Epithelial cell of esophagus (primary cell): ENCODE data around the gene STUM.

Experiments used
- DNase-seq: peaks from one replicate; pipeline ENCODE4 v3.0.0; 2010; ENCODE audit warnings: low read depth
- H3K4me3 ChIP-seq: 2 replicates; pipeline ENCODE4 v1.5.1; 2011; ENCODE audit warnings: mild to moderate bottlenecking, low read length, control low read depth
- CTCF ChIP-seq: IDR thresholded peaks from 2 replicates; pipeline ENCODE4 v1.5.1; 2011; ENCODE audit warnings: low read depth, mild to moderate bottlenecking, low read length, control low read depth, inconsistent platforms; ENCODE audit not compliant: insufficient read depth; ENCODE audit errors: missing control alignments

The STUM gene

GRCh38 chr1:226604560-226605317 is 56.2 kb downstream of the STUM start:
- DNase-seq: no peak
- no peak overlapping the region for H3K4me3 ChIP-seq
- no peak for TF ChIP-seq CTCF

DNA sequence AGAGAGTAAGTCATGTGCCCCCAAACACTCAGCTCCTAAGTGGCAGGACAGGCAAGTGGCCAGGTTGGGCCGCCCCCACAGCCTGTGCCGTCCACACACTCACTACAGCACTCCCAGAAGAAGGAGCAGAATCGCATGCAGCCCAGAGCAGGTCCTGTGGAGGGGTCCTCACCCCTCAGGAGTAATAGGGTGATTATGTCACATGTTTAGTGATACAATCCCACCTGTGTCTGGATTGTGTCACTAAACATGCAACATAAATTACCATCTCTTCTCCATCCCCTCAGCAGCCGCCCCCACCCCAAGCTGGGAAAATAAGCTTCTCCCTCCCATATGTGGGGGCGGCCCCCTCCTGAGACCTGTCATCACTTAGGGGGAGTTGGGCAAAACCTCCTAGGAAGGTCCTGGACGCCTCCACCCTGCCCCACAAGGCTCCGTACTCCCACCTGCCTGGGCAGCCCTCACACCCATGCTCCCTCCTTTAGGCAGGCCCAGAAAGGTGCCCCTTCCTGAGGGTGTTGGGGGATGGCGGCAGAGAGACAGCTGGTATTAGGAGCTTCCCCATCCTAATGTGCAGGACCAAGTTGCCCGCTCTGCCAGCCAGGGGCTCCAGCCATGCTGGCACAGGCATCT is 56.9 kb downstream of the STUM start:
- no peak overlapping the region for H3K4me3 ChIP-seq
- DNase-seq: no peak
- no peak for TF ChIP-seq CTCF

DNA sequence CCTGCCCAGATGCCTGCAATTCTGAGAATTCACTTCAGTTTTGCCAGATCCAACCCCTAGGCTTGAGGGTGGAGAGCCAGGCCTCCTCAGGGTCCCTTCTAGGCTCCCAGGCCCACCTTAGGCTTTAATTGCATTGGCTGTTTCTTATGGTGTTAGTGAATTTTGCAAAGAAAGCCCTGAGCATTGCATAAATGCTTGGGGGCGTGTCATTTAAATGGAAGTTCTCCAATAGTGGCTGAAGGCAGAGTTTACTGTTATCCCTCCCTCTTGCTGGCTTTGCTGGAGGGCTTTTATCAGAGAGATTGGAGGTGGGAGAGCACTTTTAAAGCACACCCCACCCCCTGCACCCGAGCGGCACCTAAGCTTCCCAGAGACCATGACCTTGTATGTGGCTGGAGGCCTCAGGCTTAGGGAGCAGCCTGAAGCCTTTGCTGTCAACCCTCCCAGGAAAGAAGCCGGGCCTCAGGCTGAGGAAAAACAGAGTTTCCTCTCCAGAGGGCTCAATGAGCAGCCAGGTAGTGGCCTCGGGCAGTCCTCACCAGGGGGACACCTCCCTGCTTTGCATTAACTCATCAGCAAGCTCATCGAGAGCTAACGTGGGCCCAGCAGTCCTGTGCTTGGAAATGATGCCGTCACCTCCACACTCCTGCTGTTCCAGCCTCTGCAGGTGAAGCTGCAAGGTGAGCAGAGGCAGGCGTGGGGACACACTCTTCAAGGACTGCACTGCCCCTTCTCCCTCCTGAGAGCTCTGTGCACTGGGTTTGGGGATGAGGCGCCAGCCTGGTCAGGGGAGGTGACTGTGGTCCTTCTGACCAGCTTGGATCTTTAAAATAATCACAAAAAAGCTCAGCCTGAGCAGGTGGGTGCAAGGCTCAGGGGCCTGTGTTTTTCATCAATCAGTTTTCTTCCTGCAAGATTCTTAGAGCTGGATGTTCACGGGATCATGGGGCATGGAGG is 58.0 kb downstream of the STUM start:
- no peak overlapping the region for H3K4me3 ChIP-seq
- TF ChIP-seq CTCF: no peak
- no peak for DNase-seq

DNA sequence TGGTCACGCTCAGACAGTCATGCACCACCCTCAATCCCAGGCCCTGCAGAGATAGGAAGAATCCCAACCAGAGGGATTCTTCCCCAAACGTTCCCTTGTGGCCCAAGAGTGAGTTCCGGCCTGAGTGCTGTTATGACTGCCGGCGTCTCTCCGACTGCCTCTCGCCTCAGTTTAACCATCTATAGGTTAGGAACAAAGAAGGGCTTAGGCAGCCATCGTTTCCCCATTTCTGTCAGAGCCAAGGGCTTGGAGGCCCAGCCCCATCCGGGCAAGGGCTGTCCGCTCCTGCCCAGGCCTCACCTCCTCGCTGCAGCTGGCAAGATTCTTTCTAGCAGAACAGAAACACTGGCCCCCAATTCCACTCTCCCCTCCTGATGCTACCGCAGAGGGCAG is 58.7 kb downstream of the STUM start:
- DNase-seq: no peak
- H3K4me3 ChIP-seq: no peak overlapping the region
- no peak for TF ChIP-seq CTCF

DNA sequence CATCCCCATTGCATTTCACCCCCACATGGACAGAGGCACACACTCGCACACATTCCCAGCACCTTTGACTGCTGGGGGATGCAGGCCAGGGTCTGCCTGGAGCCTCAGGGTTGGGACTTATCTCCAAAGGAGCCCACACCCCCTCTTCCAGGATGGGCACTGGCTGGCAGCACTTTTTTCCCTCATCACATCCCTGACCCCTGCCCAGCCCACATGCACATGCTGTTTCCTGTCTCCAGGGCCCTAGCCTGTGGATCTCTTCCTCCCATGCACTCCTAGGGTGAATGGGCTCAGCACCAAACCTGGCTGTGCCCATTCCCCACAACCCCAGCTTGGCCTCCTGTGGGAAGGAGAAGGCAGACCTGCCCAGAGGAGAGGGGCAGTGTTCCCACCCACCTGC is 59.3 kb downstream of the STUM start:
- H3K4me3 ChIP-seq: no peak overlapping the region
- DNase-seq: no peak
- TF ChIP-seq CTCF: no peak

- TF ChIP-seq CTCF: peak; percentile 82
- H3K4me3 ChIP-seq: no peak overlapping the region
- peak; percentile 76 for DNase-seq
These were observed 60.3 kb downstream of the STUM start for GRCh38 chr1:226608699-226609505.
